KOPT-K1 (cell line): Measurements from ENCODE around the gene LILRA6.

ENCODE experiments used
- H3K27ac ChIP-seq: fragments of 200-600 bp; sonication (generic); 2 replicates; pipeline ENCODE4 v1.5.1; 2016; ENCODE audit warnings: antibody characterized with exemption, mild to moderate bottlenecking, low read depth, low read length; ENCODE audit not compliant: poor library complexity, severe bottlenecking
- H3K36me3 ChIP-seq: fragments of 200-600 bp; sonication (generic); 2 replicates; pipeline ENCODE4 v1.5.1; 2017; ENCODE audit warnings: antibody characterized with exemption, mild to moderate bottlenecking, low read length, moderate library complexity; ENCODE audit not compliant: insufficient read depth
- H3K9me3 ChIP-seq: fragments of 200-600 bp; sonication (generic); 2 replicates; pipeline ENCODE4 v1.5.1; 2017; ENCODE audit warnings: antibody characterized with exemption, low read length, mild to moderate bottlenecking; ENCODE audit not compliant: insufficient read depth, poor library complexity, severe bottlenecking

Gene LILRA6

DNA sequence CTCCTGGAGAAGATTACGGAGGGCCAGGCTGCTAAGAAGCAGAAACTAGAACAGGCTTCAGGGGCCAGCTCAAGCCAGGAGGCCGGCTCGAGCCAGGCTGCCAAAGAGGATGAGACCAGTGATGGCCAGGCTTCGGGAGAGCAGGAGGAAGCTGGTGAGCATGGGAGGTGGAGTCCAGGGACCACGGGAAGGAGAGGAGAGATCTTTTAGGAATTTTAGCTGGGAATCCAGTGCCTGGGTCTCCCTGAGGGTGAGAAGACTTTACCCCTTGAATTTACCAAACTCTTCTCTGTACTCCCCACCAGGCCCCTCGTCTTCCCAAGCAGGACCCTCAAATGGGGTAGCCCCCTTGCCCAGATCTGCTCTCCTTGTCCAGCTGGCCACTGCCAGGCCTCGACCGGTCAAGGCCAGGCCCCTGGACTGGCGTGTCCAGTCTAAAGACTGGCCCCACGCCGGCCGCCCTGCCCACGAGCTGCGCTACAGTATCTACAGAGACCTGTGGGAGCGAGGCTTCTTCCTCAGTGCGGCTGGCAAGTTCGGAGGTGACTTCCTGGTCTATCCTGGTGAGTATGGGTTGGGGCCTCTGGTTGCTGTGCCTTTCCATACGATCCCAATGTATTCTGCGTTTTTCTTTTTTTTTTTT is 50.7 kb downstream of the LILRA6 start:
- H3K27ac ChIP-seq: peak overlapping the region; percentile 86
- H3K36me3 ChIP-seq: peaks cover 28% of the 10 kb centered on the region
- H3K9me3 ChIP-seq: no peaks in the 10 kb centered on the region

DNA sequence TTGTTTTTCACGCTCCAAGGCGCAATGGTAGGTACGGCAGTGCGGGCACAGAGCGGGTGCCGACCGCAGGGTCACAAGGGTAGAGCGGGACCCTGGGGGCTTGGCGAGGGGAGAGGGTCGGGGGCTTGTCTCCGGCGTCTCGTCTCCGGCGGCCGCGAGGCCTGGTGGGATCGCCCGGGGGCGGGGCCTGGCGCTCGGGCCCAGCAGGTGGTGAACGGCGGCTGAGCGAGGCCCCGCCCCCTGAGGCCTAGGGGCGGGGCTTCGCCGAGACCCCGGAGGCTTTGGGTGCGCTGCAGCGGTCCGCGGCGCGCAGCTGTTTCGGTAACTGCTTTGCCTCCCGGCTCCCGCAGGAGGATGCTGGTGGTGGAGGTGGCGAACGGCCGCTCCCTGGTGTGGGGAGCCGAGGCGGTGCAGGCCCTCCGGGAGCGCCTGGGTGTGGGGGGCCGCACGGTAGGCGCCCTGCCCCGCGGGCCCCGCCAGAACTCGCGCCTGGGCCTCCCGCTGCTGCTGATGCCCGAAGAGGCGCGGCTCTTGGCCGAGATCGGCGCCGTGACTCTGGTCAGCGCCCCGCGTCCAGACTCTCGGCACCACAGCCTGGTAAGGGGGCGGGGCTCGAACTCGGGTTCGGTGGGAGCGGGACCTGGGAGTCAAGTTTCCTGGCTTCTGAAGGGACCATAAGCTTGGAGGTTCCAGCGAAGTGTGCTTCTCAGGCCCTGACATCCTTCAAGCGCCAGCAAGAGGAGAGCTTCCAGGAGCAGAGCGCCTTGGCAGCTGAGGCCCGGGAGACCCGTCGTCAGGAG is 51.4 kb downstream of the LILRA6 start, which contains the start of gene TSEN34:
Gene TSEN34, plus strand, starts transcription at position 298 of the 800 bp plus-strand sequence. Its CDS starts 57 bp downstream, at position 355.
- peak within 1 kb of the TSS; percentile 86 for H3K27ac ChIP-seq
- H3K36me3 ChIP-seq: peaks cover 36% of the 10 kb centered on the region
- H3K9me3 ChIP-seq: no peaks in the 10 kb centered on the region

- H3K36me3 ChIP-seq: peaks cover 37% of the 10 kb centered on the region
- H3K27ac ChIP-seq: peak overlapping the region; percentile 86
- no peaks in the 10 kb centered on the region for H3K9me3 ChIP-seq
Measured at GRCh38 chr19:54190503-54191010, 52.0 kb downstream of the LILRA6 start.

DNA sequence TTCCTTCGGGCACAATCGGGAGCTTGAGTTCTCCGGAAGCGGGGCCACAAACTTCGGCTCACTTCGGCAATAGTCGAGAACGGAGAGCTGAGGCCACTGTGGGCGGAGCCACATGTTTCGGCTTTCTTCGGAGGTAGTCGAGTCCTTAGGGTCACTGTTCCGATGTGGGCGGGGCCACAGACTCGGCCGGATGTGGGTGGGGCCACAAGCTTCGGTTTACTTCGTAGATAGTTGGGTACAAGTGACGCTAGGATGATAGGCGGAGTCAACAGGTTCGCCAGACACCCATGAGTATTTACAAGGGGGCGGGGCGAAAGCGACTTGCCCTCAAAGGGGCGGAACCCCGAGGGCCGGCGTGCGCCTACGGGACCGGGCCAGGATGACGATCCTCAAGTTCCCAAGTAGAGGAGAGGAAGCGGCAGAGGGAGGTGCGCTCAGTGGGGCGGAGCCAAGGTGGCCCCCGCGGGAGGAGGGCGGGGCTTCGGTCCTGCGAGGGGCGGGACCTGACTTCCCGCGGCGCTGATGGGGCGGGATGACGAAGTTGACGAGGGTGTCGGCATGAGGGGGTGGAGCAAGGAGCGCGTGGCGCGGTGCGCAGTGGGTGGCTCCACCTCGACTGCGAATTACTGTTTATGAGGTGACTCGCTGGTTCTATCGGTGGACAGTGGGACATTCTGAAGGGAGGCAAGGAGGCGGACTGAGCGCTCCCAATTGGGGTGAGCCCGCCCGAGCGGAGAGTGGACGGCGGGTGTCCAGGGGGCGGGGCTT is 52.7 kb downstream of the LILRA6 start:
- Histone ChIP-seq H3K36me3 (peaks cover 30% of the 10 kb centered on the region), H3K9me3 (no peaks in the 10 kb centered on the region), H3K27ac (peak overlapping the region; percentile 86)

GRCh38 chr19:54189145-54189734 is 53.4 kb downstream of the LILRA6 start, which contains the start of gene MBOAT7:
MBOAT7 (minus strand) TSS chr19:54189580; CDS start chr19:54188508, 1,072 bp downstream.
- Histone ChIP-seq H3K36me3 (peaks cover 26% of the 10 kb centered on the region), H3K27ac (peak within 1 kb of the TSS; percentile 86), H3K9me3 (no peaks in the 10 kb centered on the region)

- Histone ChIP-seq H3K27ac (peak overlapping the region; percentile 86), H3K9me3 (no peaks in the 10 kb centered on the region), H3K36me3 (peaks cover 27% of the 10 kb centered on the region)
Measured at GRCh38 chr19:54188215-54188871, 54.2 kb downstream of the LILRA6 start.

GRCh38 chr19:54186934-54187381 is 55.6 kb downstream of the LILRA6 start:
- Histone ChIP-seq H3K9me3 (no peaks in the 10 kb centered on the region), H3K36me3 (peaks cover 26% of the 10 kb centered on the region; the same call in 1 of the 2 replicates), H3K27ac (no peak overlapping the region)
